Nephron progenitor cell (in vitro differentiated cells): ENCODE measurements around the gene FAM53B.

Source experiments
- DNase-seq: peaks from one replicate; pipeline ENCODE4 v3.0.0; 2021
- H3K27ac Mint-ChIP-seq: 2 replicates; pipeline ENCODE4 v1.8.0; 2021; ENCODE audit warnings: mild to moderate bottlenecking, moderate library complexity, mixed read lengths
- H3K27me3 Mint-ChIP-seq: 2 replicates; pipeline ENCODE4 v1.8.0; 2021; ENCODE audit warnings: mild to moderate bottlenecking, low read depth, mixed read lengths; ENCODE audit not compliant: poor library complexity
- H3K36me3 Mint-ChIP-seq: 2 replicates; pipeline ENCODE4 v1.8.0; 2021; ENCODE audit warnings: low read depth, mixed read lengths
- H3K4me1 Mint-ChIP-seq: 2 replicates; pipeline ENCODE4 v1.8.0; 2021; ENCODE audit warnings: mixed read lengths
- H3K4me3 Mint-ChIP-seq: 2 replicates; pipeline ENCODE4 v1.8.0; 2021; ENCODE audit warnings: mild to moderate bottlenecking, moderate library complexity, mixed read lengths
- H3K9me3 Mint-ChIP-seq: 2 replicates; pipeline ENCODE4 v1.8.0; 2021; ENCODE audit warnings: mild to moderate bottlenecking, moderate library complexity, mixed read lengths
- TF ChIP-seq, protein P1 (sequence below): fragments of 200-600 bp; sonication (generic); IDR thresholded peaks from 2 replicates; pipeline ENCODE4 v1.5.0; 2021; ENCODE audit warnings: antibody characterized with exemption

The FAM53B gene

GRCh38 chr10:124740369-124741280 lies 3.6 kb downstream of the FAM53B start:
- Mint-ChIP-seq H3K4me3 (peak overlapping the region; percentile 97), H3K36me3 (no peaks in the 10 kb centered on the region), H3K27ac (peak overlapping the region; percentile 28), H3K9me3 (no peaks in the 10 kb centered on the region), H3K27me3 (peaks cover 6% of the 10 kb centered on the region), H3K4me1 (peaks cover 83% of the 10 kb centered on the region)
- peak; percentile 34 for DNase-seq
- TF ChIP-seq, protein P1, sequence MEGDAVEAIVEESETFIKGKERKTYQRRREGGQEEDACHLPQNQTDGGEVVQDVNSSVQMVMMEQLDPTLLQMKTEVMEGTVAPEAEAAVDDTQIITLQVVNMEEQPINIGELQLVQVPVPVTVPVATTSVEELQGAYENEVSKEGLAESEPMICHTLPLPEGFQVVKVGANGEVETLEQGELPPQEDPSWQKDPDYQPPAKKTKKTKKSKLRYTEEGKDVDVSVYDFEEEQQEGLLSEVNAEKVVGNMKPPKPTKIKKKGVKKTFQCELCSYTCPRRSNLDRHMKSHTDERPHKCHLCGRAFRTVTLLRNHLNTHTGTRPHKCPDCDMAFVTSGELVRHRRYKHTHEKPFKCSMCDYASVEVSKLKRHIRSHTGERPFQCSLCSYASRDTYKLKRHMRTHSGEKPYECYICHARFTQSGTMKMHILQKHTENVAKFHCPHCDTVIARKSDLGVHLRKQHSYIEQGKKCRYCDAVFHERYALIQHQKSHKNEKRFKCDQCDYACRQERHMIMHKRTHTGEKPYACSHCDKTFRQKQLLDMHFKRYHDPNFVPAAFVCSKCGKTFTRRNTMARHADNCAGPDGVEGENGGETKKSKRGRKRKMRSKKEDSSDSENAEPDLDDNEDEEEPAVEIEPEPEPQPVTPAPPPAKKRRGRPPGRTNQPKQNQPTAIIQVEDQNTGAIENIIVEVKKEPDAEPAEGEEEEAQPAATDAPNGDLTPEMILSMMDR, result no peak

DNA sequence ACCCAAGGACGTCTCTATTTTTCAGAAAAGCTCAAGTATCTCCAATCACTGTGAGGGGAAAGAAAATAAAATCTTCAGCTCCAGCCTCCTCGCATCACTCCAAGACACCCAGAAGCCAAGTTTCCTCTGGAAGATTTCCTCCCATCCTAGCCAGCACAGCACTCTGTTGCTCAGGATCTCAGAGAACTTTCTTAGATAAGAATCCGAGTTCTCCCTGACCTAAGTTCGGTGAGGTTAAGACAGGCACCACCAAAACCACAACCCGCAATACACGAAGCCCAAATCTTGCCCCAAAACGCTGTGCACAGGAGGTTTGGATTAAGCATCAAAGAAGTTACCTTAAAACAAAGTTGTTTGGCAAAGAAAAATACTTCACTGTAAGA lies 4.2 kb downstream of the FAM53B start:
- Mint-ChIP-seq H3K4me1 (peaks cover 83% of the 10 kb centered on the region), H3K27ac (peak overlapping the region; percentile 28)
- DNase-seq, result no peak

GRCh38 chr10:124739119-124739921 lies 4.9 kb downstream of the FAM53B start:
- Mint-ChIP-seq H3K4me3 (peak overlapping the region; percentile 75), H3K9me3 (no peaks in the 10 kb centered on the region), H3K27ac (peak overlapping the region; percentile 28), H3K27me3 (peaks cover 6% of the 10 kb centered on the region), H3K36me3 (no peaks in the 10 kb centered on the region), H3K4me1 (peaks cover 85% of the 10 kb centered on the region)
- DNase-seq, result no peak
- TF ChIP-seq, protein P1, result no peak

More for the DNA sequence above, 4.2 kb downstream of the FAM53B start:
- H3K36me3 Mint-ChIP-seq, result no peaks in the 10 kb centered on the region
- TF ChIP-seq, protein P1, result no peak
- H3K4me3 Mint-ChIP-seq, result peak overlapping the region; percentile 75
- peaks cover 6% of the 10 kb centered on the region for H3K27me3 Mint-ChIP-seq
- no peaks in the 10 kb centered on the region for H3K9me3 Mint-ChIP-seq

- H3K27me3 Mint-ChIP-seq, result peaks cover 6% of the 10 kb centered on the region
- H3K4me3 Mint-ChIP-seq, result peak overlapping the region; percentile 37
- no peak for DNase-seq
- no peaks in the 10 kb centered on the region for H3K36me3 Mint-ChIP-seq
- H3K9me3 Mint-ChIP-seq, result no peaks in the 10 kb centered on the region
- H3K27ac Mint-ChIP-seq, result peak overlapping the region; percentile 14
- H3K4me1 Mint-ChIP-seq, result peaks cover 94% of the 10 kb centered on the region
- TF ChIP-seq, protein P1, result no peak
These were observed 5.7 kb downstream of the FAM53B start for GRCh38 chr10:124738441-124738840.

- Mint-ChIP-seq H3K36me3 (peaks cover 6% of the 10 kb centered on the region), H3K4me3 (no peak overlapping the region), H3K27ac (no peak overlapping the region), H3K27me3 (peaks cover 5% of the 10 kb centered on the region), H3K4me1 (peaks cover 99% of the 10 kb centered on the region), H3K9me3 (no peaks in the 10 kb centered on the region)
- TF ChIP-seq, protein P1, result no peak
- DNase-seq, result no peak
These were observed 6.5 kb downstream of the FAM53B start for GRCh38 chr10:124737708-124738107.
